ENCODE measurements around the gene MYO10.

DNA sequence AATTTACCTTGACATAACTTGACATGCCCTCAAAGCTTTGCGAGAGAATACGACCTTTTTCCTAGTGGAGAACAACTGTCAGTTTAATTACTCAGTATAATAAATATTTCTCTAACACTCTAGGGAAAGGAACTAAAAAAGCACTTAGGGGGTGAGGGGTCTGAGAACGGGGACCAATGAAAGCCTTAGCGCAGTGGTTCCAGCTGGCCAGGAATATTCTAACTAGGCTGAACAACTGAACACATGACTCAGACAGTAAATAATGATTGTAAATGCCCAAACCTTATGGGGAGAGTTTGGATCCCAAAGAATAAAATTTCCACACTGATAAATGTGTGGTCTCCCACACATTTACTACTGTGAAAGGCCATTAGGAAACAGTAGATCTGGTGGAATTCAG lies 14.9 kb downstream of the MYO10 start:
- TF ChIP-seq POLR2A (IDR thresholded peaks at IDR 0.05; ENCODE audit: low read depth, low read length) (no peak), FOS (IDR thresholded peaks at IDR 0.05; ENCODE audit: borderline replicate concordance, insufficient read depth, low read length) (no peak)
- TF ChIP-seq, protein P1, sequence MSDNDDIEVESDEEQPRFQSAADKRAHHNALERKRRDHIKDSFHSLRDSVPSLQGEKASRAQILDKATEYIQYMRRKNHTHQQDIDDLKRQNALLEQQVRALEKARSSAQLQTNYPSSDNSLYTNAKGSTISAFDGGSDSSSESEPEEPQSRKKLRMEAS (IDR thresholded peaks at IDR 0.05; ENCODE audit: insufficient read depth, insufficient read length), result no peak
- TF ChIP-seq, protein P2, sequence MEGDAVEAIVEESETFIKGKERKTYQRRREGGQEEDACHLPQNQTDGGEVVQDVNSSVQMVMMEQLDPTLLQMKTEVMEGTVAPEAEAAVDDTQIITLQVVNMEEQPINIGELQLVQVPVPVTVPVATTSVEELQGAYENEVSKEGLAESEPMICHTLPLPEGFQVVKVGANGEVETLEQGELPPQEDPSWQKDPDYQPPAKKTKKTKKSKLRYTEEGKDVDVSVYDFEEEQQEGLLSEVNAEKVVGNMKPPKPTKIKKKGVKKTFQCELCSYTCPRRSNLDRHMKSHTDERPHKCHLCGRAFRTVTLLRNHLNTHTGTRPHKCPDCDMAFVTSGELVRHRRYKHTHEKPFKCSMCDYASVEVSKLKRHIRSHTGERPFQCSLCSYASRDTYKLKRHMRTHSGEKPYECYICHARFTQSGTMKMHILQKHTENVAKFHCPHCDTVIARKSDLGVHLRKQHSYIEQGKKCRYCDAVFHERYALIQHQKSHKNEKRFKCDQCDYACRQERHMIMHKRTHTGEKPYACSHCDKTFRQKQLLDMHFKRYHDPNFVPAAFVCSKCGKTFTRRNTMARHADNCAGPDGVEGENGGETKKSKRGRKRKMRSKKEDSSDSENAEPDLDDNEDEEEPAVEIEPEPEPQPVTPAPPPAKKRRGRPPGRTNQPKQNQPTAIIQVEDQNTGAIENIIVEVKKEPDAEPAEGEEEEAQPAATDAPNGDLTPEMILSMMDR (IDR thresholded peaks at IDR 0.05; ENCODE audit: extremely low read depth in 1 of 2, insufficient read depth in 1 of 2, low read depth in 1 of 2, low read length in 2 of 2), result no peak
